T-helper 22 cell (primary cell): ENCODE data around the gene GNG2.

Source experiments
- DNase-seq: peaks from one replicate; pipeline ENCODE4 v3.0.0-alpha.2; 2020; ENCODE audit warnings: low read depth

GNG2 gene

GRCh38 chr14:51860164-51860824, at the start of gene GNG2:
Gene GNG2, plus strand, starts transcription at chr14:51860612. Its CDS starts 90,067 bp downstream, at chr14:51950679.
- DNase-seq, result peak; percentile 73

DNA sequence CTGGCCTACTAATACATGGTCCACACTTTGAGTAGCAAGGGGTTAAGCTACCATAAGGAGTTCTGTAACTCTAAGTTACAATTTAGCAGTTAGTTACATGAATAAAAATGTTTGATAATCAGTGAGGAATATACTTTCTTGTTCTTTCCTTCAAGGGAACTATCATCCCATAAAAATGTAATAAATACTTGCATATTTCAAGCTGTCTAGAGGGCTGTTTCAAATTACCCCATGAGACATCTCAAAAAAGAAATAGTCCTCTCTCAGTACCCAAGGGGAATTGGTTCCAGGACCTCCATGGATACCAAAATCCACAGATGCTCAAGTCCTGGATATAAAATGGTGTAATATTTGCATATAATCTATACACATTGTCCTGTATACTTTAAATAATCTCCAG, 48.7 kb upstream of the GNG2 start:
- no peak for DNase-seq

GRCh38 chr14:51816031-51816430, 44.4 kb upstream of the GNG2 start:
- no peak for DNase-seq

- DNase-seq, result no peak
These were observed 43.1 kb upstream of the GNG2 start for GRCh38 chr14:51817326-51817725.

GRCh38 chr14:51818748-51819380, 41.5 kb upstream of the GNG2 start:
- no peak for DNase-seq

DNA sequence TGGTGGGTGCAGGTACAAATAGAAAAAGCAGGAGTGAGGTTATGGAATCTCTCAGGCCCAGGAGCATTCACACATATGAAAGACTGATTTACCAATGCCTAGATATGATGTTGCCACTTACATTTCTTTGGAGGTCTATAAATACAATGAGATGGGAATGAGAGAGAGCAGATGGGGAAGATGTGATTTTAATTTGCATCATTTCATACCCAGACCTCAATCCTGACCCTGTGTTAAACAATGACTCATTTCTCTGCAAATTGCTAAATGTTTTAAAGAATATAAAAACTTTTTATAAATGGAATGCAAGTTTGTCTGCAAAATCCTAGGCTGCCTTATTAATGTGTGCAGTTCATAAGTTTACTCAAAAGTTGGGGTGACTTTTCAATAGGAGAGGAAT, 38.6 kb upstream of the GNG2 start:
- no peak for DNase-seq

GRCh38 chr14:51822499-51822898, 37.9 kb upstream of the GNG2 start:
- no peak for DNase-seq

GRCh38 chr14:51823706-51824105, 36.7 kb upstream of the GNG2 start:
- DNase-seq, result no peak

- no peak for DNase-seq
These were observed 36.2 kb upstream of the GNG2 start for GRCh38 chr14:51824191-51824590.

GRCh38 chr14:51825926-51826325, 34.5 kb upstream of the GNG2 start:
- no peak for DNase-seq

DNA sequence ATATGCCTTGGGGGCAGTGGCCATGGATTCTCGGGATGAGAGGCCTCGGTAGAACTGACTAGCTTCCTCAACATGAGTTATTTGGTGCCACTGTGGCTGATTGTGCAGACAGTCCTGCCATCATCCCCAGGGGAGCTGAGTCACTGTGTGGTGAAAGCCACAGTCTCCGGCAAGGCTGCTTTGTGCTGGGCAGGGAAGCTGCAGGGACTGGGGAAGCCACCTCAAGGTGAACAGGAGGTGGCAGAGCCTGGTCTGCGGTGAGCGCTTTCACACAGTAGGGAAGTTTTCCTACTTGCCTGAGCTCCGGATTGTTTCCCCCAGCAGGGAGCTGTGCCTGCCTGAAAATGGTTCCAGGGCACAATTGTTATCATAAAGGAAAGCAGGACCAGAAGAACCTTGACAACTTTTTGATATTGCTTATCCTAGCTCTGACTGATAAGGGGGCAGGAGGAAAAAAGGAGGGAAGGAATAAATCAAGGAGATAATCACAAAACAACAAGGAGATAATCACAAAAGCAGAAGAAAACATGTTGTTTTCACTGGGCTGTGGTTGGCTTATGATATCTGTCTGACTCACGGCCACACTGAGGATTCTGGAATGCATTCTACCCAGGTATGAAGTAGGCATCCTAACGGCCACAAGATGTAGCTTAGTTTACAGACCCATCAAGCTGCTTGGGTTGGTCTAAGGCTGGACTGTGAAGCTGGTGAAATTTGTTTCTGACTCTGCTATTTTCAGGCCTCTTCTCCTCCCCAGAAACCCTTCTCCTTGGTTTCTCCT, 32.2 kb upstream of the GNG2 start:
- peak; percentile 64 for DNase-seq

GRCh38 chr14:51834240-51834639, 26.2 kb upstream of the GNG2 start:
- no peak for DNase-seq

DNA sequence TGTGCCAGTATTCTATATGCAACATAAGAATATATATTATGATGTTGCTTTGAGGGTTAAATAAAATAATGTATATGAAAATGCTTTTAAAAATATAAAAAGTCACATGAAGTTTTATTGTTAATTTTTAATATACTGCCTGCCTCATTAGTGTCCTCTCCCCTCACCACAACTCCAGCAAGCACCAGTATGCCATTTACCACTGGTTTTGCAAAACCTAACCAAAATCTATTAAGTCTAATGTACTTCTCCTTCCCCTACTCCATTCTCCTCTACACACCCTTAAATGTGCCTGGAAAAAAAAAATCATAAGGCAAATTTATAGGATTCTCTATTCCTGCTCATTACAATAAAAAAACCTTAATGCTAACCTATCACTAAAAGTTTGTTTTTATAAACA, 24.0 kb upstream of the GNG2 start:
- DNase-seq, result no peak

DNA sequence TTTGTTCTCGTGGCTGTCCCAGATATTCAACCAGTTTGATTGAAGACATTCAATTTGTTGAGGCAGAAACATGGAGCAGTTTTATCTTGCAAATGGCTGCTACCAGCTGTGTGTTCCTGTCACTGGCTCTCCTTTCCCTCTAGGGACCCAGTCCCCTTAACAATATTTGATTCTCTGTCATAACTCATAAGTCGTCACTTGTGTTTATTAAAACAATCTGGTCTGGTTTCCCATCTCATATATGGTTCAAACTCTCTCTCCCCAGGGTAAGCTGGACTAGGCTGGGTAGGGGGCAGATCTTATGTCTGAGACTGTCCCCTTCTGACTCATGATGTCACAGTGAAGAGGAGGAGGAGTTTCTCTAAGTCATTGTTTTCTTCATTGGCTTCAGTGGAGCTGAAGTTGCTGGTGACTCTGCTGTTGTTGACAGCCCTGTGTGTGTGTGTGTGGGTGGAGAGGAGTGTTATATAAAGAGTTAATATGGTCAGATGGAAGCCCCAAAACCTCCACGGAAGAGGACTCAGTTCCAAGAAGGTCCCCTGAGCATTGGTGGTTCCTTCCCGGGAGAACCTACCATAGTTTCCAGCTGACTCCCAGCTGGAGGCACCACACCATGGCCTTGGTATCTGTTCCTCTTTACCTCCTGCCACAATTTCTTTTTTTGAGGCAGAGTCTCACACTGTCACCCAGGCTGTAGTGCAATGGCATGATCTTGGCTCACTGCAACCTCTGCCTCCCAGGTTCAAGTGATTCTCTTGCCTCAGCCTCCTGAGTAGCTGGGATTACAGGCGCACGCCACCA, 16.1 kb upstream of the GNG2 start:
- no peak for DNase-seq

- DNase-seq, result no peak
These were observed 14.6 kb upstream of the GNG2 start for GRCh38 chr14:51845811-51846210.

DNA sequence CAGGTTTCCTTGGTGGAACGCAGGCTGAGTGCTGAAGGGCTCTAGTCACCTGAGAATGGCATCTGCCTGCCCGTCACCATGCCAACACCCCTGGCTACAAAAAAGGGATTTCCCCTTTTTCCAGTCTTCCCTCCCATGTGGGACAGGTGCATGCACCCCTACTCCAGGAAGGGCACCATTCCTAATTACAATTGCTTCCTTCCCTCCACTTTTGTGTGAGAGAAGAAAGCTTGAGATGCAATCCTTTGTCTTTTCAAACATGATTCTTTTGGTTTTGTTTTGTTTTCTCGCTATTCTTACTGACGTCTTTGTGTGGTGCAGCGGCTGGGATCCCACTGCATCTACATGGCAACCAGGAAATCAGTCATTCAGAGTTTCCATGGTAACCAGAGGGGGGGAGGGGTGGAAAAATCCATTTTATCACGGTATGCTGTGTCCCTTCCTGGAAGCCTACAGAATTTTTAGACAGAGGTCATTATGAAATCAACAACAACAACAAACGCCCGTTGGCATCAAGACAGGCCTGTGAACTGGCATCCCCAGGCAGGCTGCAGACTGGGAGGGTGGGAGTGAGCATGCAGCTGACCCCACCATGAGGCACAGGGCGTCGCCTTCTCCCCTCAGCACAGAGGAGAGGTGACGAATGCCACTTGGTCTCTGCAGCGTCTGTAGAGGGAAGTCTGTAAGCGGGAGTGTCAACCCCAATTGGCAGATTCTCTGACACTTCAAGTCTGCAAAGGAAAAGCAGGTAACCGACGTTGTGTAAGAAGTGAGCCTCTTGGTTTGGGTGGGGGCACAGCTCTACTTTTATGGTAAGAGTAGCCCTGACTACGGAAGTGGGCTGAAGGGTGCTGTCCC, 13.6 kb upstream of the GNG2 start:
- peak; percentile 88 for DNase-seq

DNA sequence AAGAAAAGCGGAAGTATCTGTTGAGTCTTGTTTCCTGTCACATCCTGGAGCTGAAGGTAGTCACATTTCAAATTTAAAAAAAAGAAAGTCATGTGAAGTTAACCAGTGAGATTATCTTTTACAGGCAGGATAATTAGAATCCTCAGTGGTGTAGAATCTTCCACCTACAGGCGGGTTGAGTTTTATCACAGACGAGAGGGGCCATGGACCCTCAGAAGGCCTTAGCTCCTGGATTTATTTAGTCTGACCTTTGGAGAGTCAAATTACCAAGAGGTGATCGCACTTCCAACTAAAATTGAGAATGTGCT, 13.0 kb upstream of the GNG2 start:
- DNase-seq, result no peak

GRCh38 chr14:51848120-51848519, 12.3 kb upstream of the GNG2 start:
- no peak for DNase-seq

DNA sequence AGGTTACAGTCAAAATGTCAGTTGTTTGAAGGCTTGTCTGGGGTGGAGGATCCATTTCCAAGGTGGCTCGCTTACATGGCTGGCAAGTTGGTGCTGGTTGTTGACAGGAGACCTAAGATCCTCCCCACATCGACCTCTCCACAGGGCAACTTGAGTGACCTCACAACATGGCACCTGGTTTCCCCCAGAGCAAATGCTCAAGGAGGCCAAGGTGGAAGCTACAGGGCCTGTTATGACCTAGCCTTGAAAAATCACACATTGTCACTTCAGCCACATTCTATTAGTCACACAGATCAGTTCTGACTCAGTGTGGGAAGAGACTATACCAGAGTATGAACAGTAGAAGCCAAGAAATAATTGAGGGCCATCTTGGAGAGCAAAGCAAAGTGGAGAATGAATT, 11.3 kb upstream of the GNG2 start:
- DNase-seq, result no peak

DNA sequence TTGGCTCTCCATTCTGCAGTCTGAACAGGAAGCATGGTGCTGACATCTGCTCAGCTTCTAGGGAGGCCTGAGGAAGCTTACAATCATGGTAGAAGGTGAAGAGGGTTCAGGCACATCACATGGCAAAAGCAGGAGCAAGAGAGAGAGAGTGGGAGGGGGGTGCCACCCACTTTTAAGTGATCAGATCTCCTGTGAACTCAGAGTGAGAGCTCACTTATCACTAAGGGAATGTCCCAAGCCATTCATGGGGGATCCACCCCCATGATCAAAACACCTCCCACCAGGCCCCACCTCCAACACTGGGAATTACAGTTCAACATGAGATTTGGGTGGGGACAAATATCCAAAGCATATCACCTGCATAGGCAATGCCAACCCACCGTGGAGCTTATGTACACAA, 9.8 kb upstream of the GNG2 start:
- no peak for DNase-seq

DNA sequence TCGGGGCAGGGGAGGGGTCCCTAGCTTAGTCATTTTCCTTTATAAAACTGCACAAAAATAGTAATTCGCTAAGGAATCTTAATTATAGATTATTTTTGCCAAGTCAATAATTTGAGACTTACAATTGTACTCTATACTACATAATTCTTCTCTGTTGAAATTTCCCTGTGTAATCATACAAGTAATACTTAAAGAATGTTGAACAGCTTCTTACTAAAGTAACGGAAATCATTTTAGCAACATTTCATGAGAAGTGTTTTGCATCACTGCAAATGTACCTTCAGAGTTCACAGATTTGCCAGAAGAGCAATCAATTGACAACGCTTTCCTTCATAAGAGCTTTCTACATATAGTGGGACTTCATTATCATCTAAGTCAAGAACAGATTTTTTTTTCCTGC, 7.9 kb upstream of the GNG2 start:
- DNase-seq, result no peak

- no peak for DNase-seq
These were observed 5.2 kb upstream of the GNG2 start for GRCh38 chr14:51855234-51855633.
